ENCODE results near the gene C3orf22. TPM values are rescaled to one million over a fixed set of nuclear protein-coding genes. Genes with fewer than 3 reads are reported as not detected.

The C3orf22 gene
- total and polyA plus RNA-seq, 9 donors = 0.04 to 0.40 (median 0.21) TPM; not detected in 5

DNA sequence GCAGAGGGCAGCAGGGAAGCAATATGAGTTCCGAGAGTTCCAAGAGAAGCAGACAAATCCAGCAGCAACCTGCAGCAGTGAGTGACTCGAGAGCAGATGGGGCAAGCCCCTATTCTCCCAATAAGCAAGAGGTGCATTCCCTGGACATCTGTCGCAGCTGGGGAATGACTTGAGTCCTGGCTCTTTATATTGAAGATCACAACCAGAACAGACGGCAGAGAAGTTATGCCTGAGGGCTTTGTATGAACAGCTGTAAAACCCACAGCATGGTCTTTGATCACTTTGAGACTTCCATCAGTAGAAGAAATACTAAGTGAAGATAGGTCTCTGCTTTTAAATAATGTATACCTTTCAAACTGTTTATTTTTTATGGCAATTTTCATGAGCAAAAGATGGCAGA, 23.6 kb upstream of the C3orf22 start:
- Histone ChIP-seq H3K4me3 (no peak overlapping the region), H3K36me3 (no peaks in the 10 kb centered on the region), H3K4me1 (ENCODE audit: insufficient read depth) (no peaks in the 10 kb centered on the region), H3K9me3 (no peaks in the 10 kb centered on the region), H3K27me3 (no peaks in the 10 kb centered on the region), H3K27ac (no peak overlapping the region)
- WGBS, 3 donors = 89 to 95% (median 90%) methylated on average over 4 of the region's 4 CpGs
- no peak for DNase-seq
- intact Hi-C loops (cut with DNase I) = no loop called here
- TF ChIP-seq EP300 (IDR thresholded peaks at IDR 0.05) = no peak
- TF ChIP-seq POLR2A (IDR thresholded peaks at IDR 0.05) = no peak
- TF ChIP-seq, protein P1, sequence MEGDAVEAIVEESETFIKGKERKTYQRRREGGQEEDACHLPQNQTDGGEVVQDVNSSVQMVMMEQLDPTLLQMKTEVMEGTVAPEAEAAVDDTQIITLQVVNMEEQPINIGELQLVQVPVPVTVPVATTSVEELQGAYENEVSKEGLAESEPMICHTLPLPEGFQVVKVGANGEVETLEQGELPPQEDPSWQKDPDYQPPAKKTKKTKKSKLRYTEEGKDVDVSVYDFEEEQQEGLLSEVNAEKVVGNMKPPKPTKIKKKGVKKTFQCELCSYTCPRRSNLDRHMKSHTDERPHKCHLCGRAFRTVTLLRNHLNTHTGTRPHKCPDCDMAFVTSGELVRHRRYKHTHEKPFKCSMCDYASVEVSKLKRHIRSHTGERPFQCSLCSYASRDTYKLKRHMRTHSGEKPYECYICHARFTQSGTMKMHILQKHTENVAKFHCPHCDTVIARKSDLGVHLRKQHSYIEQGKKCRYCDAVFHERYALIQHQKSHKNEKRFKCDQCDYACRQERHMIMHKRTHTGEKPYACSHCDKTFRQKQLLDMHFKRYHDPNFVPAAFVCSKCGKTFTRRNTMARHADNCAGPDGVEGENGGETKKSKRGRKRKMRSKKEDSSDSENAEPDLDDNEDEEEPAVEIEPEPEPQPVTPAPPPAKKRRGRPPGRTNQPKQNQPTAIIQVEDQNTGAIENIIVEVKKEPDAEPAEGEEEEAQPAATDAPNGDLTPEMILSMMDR (IDR thresholded peaks at IDR 0.05) = no peak

DNA sequence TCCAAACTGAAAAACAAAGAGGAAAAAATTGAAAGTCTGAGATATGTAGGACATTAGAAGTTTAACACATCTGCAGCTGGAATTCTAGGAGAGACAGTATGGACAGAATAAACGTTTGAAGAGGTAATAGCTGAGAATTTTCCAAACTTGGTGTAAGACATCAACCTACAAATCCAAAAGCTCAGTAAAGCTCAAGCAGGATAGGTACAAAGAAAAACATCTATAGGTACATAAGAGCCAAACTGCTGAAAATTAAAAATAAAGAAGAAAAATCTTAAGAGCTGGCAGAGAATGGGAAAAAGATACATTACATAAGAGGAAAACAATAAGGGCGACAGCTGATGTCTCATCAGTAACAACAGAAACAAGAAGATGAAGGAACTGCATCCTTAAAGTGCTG, 22.8 kb upstream of the C3orf22 start:
- DNase-seq = no peak
- intact Hi-C loops (cut with DNase I) = no loop called here
- Histone ChIP-seq H3K4me3 (no peak overlapping the region), H3K36me3 (no peaks in the 10 kb centered on the region), H3K27me3 (no peaks in the 10 kb centered on the region), H3K27ac (no peak overlapping the region), H3K4me1 (ENCODE audit: insufficient read depth) (no peaks in the 10 kb centered on the region), H3K9me3 (no peaks in the 10 kb centered on the region)
- TF ChIP-seq EP300 (IDR thresholded peaks at IDR 0.05) = no peak
- TF ChIP-seq, protein P1 (IDR thresholded peaks at IDR 0.05) = no peak
- no peak for TF ChIP-seq POLR2A (IDR thresholded peaks at IDR 0.05)
- WGBS, 3 donors = 82 to 85% (median 83%) methylated on average over 2 of the region's 2 CpGs

DNA sequence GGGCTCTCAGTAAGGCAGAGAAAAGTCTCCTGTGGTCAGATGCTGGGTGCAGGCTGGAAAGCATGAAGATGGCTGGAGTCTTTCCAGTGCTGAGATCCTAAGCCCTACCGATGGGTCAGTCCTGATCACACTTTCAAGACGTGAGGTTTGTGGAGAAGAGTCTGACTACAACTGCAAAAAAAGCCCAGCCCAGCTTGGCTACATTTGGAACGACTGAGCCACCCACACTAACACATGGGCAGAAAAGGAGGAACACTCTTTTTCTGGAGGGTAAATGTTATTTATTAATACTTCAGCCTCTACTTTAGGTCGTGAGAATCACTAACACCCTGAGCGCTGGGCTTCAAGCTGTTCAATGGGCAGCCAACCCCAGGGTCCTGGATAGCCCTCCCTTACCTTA, 22.0 kb upstream of the C3orf22 start:
- H3K4me1 ChIP-seq (ENCODE audit: insufficient read depth) = no peaks in the 10 kb centered on the region
- no peak overlapping the region for H3K4me3 ChIP-seq
- H3K9me3 ChIP-seq = no peaks in the 10 kb centered on the region
- no peaks in the 10 kb centered on the region for H3K27me3 ChIP-seq
- no peak for TF ChIP-seq EP300 (IDR thresholded peaks at IDR 0.05)
- TF ChIP-seq POLR2A (IDR thresholded peaks at IDR 0.05) = no peak
- TF ChIP-seq, protein P1 (IDR thresholded peaks at IDR 0.05) = no peak
- H3K27ac ChIP-seq = no peak overlapping the region
- 81 to 86% (median 86%) methylated on average over 5 of the region's 5 CpGs for WGBS, 3 donors
- DNase-seq = no peak
- H3K36me3 ChIP-seq = no peaks in the 10 kb centered on the region
- intact Hi-C loops (cut with DNase I) = loop anchor here in 1 of 4 donors (1.0 kb wide), 1 partner anchor 37 kb away; no protein-coding TSS in a partner anchor

DNA sequence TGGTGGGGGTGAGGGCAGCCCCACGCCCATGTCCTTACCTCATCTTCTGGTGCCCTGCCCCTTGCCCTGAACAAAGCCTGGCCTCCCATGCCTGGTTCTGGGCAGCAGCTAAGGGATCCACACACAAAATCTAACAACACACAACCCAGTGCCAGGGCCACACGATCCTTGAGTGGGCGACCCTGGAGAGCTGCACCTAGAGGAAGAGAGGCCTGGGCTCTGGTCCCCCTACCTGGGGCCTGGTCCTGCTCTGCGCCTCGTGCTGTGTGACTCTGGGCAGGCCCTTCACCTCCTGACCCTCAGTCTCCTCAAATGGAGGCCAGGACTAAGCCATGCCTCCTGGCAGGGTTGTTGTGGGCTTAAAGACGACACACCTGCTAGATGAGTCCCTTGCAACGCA, 20.0 kb upstream of the C3orf22 start:
- Histone ChIP-seq H3K4me1 (ENCODE audit: insufficient read depth) (no peaks in the 10 kb centered on the region), H3K4me3 (no peak overlapping the region), H3K27ac (no peak overlapping the region), H3K9me3 (no peaks in the 10 kb centered on the region), H3K36me3 (no peaks in the 10 kb centered on the region), H3K27me3 (no peaks in the 10 kb centered on the region)
- no peak for DNase-seq
- intact Hi-C loops (cut with DNase I) = no loop called here
- TF ChIP-seq EP300 (IDR thresholded peaks at IDR 0.05) = no peak
- TF ChIP-seq, protein P1 (IDR thresholded peaks at IDR 0.05) = no peak
- TF ChIP-seq POLR2A (IDR thresholded peaks at IDR 0.05) = no peak
- WGBS, 3 donors = 86 to 93% (median 91%) methylated on average over 7 of the region's 7 CpGs

Measured in ovary (tissue), 9 donors.